NCI-H748 treated with DMSO at 0.1 percent for 48 hours (cell line): Measurements from ENCODE around the gene FAM111A.

Source experiments
- DNase-seq: peaks from one replicate; lab custom pipeline; 2025; lab: John Stamatoyannopoulos, UW

FAM111A gene

GRCh38 chr11:59180168-59180776, 37.6 kb downstream of the FAM111A start:
- DNase-seq, result no peak

- no peak for DNase-seq
These were observed 38.3 kb downstream of the FAM111A start for GRCh38 chr11:59180907-59181306.

DNA sequence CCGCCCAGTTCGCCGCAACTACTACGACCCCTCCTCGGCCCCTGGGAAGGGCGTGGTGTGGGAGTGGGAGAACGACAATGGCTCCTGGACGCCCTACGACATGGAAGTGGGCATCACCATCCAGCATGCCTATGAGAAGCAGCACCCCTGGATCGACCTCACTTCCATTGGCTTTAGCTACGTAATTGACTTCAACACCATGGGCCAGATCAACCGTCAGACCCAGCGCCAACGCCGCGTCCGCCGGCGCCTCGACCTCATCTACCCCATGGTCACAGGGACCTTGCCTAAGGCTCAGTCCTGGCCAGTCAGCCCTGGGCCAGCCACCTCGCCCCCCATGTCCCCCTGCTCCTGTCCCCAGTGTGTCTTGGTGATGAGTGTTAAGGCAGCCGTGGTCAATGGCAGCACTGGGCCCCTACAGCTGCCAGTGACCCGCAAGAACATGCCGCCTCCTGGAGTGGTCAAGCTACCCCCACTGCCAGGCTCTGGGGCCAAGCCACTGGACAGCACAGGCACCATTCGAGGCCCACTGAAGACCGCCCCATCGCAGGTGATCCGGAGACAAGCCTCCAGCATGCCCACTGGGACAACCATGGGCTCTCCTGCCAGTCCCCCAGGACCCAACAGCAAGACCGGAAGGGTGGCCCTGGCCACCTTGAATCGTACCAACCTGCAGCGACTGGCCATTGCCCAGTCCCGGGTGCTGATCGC, 39.2 kb downstream of the FAM111A start:
- DNase-seq, result no peak

GRCh38 chr11:59182457-59183151, 39.9 kb downstream of the FAM111A start:
- DNase-seq, result no peak

DNA sequence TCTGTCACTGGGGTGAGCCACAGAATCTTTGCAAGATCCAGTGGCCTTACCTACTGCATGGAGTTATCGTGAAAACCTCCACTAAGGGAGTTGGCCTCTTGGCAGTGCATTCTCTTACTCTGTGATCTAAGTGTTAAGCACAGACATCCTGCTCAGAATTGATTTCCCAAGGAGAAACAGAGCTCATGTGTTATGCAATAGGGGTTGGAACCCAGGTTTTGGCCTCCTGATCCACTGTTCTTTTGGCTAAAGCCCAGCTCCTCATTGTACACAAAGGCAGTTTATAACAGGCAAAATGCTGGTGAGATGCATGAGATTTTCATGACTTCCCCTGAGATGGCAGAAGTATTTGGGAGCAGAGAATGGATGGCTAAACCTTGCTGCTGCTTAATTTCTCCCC, 41.1 kb downstream of the FAM111A start:
- DNase-seq, result no peak

DNA sequence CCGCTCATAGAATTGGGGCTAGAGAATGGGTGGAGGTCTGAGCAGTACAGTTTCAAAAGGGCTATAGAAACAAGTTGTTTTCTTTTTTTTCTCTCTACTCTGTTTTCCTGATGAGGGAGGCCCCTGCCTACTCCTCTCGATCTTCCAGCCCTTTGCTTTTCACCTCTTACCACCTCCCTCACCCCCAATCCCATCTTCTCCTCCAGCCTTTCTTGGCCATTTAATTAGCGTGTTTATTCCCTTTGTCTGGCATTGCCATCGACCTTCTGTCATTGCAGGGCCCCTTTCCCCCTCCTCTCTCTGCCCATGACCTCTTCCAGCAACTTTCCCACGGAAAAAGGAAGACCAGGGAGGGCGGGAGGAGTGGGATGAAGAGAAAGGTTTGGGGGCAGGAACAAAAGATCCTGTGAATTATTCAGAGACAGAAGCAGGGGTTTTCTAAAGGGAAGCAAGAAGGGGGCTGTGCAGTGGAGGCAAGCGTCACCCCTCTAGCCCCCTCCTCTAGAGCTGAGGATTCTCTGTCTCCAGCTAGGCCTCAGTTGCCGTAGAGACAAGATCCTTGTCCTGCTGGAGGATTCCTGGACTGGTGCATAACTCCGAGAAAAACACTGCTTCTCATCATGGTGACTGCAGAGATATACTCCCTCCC, 42.2 kb downstream of the FAM111A start:
- DNase-seq, result no peak

GRCh38 chr11:59185386-59185945, 42.8 kb downstream of the FAM111A start:
- no peak for DNase-seq

- DNase-seq, result no peak
These were observed 43.5 kb downstream of the FAM111A start for GRCh38 chr11:59186130-59186594.

- DNase-seq, result no peak
These were observed 44.4 kb downstream of the FAM111A start for GRCh38 chr11:59187035-59187434.

DNA sequence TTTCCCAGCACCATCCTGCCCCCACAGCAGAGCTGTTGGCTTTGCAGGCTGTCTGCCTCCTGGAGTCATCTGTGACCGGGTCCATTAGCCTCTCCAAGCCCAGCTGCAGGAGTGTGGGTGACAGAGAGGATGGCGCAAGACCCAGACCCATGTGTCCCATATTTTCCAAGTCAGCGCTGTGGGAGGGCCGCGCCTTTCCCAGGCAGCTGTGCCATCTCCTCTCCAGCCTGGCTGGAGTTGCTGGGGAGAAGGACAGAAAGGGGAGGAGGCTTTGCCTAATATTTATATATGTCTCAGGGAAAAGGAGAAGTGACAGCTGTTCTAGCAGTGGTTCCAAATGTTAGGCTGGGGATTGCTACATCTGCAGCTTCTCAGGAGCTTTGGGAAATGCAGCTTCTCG, 44.9 kb downstream of the FAM111A start:
- no peak for DNase-seq

DNA sequence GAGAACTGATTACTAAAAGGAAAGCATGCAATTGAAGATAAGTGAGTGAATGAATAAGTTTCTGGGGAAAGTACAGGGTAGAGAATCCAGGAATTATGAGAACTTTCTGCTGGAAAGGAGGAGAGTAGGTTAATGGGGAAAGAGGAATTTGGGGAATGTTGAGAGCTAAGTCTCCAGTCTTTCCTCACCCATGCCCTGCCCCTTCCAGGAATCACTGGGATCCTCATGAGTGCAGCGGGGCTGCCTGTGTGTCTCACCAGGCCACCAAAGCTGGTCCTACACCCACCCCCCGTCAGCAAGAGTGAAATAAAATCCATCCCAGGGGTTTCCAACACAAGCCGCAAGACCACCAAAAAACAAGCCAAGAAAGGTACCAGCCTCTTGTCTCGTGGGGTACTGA, 46.3 kb downstream of the FAM111A start:
- no peak for DNase-seq

- no peak for DNase-seq
These were observed 47.3 kb downstream of the FAM111A start for GRCh38 chr11:59189986-59190385.

DNA sequence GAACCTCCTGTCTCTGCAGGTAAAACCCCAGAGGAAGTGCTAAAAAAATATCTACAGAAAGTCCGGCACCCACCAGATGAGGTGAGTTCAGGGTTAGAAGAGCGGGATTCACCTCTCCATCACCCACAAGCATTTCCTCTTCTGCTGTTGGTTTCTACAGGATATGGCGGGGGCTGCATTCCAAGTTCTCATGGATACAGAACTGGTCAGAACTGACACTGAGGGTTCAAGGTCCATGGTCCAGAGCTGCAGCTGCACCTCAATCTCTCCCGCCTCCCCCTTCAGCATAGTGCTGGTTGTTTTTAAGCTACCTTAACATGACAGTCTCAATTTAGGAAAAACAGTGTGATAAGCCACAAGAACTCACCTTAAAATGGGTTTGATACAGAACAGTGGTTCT, 48.4 kb downstream of the FAM111A start:
- DNase-seq, result no peak

- DNase-seq, result no peak
These were observed 49.2 kb downstream of the FAM111A start for GRCh38 chr11:59191890-59192289.

DNA sequence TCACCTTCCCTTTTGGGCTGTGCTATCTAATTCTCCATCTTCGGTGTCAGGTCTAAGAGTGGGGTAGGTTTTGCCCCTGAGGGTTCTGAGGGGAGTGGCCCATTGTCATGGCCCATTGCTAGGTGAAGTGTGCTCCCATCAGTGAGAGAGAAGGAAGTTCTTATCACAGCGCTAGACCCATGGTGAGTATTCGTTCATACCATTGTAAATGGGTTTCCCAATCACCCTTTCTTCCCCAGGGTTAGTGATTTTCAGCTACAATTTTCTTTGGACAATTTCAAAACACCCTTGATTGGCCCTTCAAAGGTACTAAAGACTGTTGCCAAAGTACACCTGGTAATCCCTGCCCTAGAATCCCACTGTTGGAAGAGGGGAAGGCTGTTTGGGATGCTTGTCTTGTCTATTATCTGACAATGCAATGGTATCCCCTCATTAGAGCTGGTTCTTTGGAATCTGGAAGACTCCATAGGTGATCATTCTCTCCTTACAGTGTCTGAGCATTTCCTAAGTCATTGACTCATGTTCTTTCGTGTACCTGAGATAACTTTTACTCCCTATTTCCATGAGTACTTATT, 49.9 kb downstream of the FAM111A start:
- no peak for DNase-seq

GRCh38 chr11:59193587-59194130, 51.0 kb downstream of the FAM111A start:
- DNase-seq, result no peak

GRCh38 chr11:59195586-59195985, 52.9 kb downstream of the FAM111A start:
- DNase-seq, result no peak

DNA sequence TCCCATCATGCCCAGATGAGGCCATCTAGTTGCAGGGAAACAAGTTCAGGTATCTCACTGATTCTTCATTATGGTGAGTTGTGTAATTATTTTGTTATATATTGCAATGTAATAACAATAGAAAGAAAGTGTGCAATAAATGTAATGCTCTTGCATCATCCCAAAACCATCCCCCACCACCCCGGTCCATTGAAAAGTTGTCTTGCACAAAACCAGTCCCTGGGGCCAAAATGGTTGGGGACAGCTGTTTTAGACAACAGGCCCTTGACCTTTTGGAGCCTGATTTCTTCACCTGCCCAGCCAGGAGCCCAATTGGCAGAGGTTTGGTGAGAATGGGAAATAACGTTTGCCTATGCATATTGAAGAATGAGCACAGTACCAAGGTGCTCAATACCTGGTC, 54.1 kb downstream of the FAM111A start:
- DNase-seq, result no peak

DNA sequence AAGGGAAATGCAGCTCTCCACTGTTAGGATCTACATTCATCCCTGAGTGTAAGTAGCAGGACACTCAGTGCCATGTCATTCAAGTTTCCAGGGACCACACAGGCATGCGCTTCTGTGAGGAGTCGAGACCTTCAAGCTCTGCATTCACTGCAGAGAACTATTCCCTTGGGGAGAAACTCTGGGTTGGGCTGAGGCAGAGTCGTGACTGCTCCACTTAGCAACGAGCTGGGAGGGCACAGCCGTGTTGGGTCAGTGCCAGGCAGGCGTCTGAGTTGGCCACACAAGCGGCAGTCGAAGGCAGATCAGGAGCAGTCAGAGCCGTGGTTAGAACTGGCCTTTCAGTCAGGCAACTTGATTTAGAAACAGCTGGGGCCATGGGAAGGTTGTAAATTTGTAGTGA, 55.3 kb downstream of the FAM111A start:
- DNase-seq, result no peak

DNA sequence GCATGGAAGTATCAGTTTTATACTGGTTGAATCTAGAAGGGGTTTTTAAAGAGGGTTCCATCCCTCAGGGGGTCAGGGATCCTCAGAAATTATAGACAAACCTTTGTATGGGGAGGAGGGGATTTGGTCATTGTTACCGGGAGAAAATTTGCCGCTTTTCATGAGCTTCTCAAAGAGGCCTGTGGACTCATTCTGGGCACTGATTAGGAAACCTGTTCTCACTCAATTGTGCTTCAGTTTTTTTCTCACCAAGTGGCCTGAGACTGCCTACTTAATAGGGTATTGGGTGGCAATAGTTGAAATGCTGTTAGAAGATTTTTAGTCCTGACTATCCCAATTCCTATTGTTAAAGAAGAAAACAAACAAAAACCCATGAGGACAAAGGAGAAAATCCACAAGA, 56.1 kb downstream of the FAM111A start:
- no peak for DNase-seq

DNA sequence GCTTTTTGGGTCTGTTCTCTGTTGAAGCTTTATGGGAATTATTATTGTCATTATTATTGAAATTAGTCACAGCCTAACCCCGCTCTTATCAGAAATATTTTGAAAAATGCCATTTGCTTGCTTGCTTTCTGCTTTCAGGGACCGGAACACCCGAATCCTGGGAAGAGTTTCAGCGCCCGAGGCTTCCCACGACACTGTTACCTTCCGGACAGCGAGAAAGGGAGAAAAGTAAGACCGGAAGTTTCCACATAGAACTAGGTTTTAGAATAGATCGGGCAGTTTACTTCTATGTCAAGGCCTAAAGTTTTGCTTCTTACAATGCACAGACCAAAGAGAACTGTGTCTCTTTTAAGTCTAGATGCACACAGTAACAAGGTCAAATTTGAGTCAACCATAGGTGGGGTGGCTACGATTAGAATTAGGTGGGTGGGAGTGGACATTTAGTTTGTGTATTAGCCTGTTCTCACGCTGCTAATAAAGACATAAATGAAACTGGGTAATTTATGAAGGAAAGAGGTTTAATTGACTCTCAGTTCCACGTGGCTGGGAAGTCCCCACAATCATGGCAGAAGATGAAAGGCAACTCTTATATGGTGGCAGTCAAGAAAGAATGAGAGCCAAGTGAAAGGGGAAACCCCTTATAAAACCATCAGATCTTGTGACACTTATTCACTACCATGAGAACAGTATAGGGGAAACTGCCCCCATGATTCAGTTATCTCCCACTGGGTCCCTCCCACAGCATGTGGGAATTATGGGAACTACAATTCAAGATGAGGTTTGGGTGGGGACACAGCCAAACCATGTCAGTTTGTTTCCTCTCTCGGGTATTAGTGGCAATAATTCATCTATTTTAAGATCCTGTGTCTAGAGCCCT, 57.1 kb downstream of the FAM111A start:
- DNase-seq, result no peak
